Measurements from ENCODE around the gene TAS2R38. TPM values are rescaled to one million over a fixed set of nuclear protein-coding genes. Genes with fewer than 3 reads are reported as not detected.

TAS2R38 gene
- polyA plus RNA-seq, 1 donor = 0.16 TPM

Other genes with a start within 250 kb of the TAS2R38 start
- 134 TPM for gene SSBP1, start 235.4 kb downstream of the TAS2R38 start, polyA plus RNA-seq
- 0.15 TPM for gene TAS2R3, start 209.7 kb downstream of the TAS2R38 start, polyA plus RNA-seq
- 2.6 TPM for gene TAS2R4, start 197.1 kb downstream of the TAS2R38 start, polyA plus RNA-seq
- gene TAS2R5, start 183.6 kb downstream of the TAS2R38 start, polyA plus RNA-seq = 6.6 TPM
- 0.34 TPM for gene PRSS37, start 132.3 kb downstream of the TAS2R38 start, polyA plus RNA-seq
- gene OR9A4, start 57.4 kb downstream of the TAS2R38 start, polyA plus RNA-seq = not detected
- gene CLEC5A, start 26.8 kb downstream of the TAS2R38 start, polyA plus RNA-seq = 0.09 TPM
- gene MGAM, start 22.1 kb upstream of the TAS2R38 start, polyA plus RNA-seq = 8.6 TPM
- gene MGAM2, start 137.9 kb upstream of the TAS2R38 start, polyA plus RNA-seq = 53.8 TPM

Data from large intestine (tissue), 1 donor.